SKM-1 (cell line): ENCODE measurements around the gene CCNL2.
"Not testable (repeated sequence)": the region's sequence is repeated elsewhere in the genome, so short reads cannot be mapped to it uniquely, and the experiment has no call there.

Experiments used
- DNase-seq: peaks from one replicate; lab custom pipeline; 2025; ENCODE audit not compliant: unreplicated experiment; lab: John Stamatoyannopoulos, UW

The CCNL2 gene

GRCh38 chr1:1374589-1374928, 24.6 kb downstream of the CCNL2 start:
- DNase-seq: no peak

DNA sequence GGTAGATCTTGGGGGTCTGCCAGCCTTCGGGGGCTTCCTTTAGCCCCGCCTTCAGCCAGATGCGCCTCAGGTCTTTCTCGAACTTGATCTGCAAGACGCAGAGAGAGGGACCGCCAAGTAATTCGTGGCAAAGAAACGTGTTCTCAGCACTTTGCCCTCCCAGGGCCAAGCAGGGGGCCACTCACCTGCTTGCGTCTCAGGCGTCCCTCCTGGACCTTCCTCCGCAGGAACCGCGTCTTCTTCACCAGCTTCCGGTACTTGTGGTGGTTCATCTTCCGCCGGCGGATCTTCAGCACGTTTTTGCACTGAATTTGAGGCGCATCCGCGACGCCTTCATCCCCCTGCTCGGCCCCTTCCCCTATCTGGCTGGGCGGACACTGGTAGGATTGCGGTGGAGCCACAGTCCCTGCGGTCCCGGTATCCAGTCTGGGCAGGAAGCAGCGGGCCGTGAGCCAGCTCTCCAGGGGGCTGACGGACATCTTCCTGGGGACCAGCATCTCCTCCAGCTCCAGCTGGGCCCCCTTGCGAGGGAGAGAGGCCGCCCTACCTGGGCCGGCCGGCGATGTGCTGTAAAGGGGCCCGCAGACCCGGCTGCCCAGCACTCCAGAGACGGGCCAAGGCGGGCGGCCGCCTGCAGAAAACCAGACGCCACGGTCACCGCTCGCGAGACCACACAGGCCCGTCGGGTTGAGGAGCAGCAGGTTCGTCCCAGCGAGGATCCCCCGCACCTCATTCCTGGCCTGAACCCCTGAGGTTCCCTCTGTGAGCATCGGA, 25.1 kb downstream of the CCNL2 start:
- DNase-seq: no peak

DNA sequence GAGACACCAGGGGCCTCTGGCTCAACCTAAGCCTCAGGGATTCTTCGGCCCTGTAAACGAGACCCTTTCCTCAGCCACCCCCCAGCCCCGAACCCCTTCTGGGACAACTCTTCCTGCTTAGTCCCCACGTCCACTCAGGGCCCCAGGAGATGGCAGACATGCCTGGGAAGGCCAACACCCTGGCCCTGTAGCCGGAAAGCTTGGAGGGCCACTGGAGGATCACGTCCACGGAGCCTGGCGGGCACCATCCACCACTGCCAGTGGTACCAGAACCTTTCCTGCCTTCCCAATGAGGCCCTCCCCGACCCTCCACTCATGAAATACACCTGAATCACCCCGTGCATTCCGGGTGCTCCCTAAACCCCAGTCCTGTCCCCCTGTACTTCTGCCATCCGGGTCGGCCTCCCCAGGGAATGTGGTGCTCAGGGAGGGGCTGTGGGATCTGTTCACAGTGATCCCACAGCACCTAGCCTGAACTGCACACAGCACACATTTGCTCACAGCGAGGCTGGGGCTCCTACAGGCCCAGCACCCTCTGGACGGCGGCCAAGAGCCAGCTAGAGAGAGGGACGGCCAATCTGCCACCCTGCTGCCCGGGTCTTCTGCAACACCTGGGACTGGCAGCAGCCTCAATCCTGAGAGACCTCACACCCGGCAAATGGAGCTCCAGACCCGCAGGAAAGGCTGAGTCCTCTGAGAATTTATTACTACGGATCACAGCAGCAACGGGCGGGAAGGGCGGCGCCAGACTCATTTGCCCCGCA, 25.9 kb downstream of the CCNL2 start:
- no peak for DNase-seq

DNA sequence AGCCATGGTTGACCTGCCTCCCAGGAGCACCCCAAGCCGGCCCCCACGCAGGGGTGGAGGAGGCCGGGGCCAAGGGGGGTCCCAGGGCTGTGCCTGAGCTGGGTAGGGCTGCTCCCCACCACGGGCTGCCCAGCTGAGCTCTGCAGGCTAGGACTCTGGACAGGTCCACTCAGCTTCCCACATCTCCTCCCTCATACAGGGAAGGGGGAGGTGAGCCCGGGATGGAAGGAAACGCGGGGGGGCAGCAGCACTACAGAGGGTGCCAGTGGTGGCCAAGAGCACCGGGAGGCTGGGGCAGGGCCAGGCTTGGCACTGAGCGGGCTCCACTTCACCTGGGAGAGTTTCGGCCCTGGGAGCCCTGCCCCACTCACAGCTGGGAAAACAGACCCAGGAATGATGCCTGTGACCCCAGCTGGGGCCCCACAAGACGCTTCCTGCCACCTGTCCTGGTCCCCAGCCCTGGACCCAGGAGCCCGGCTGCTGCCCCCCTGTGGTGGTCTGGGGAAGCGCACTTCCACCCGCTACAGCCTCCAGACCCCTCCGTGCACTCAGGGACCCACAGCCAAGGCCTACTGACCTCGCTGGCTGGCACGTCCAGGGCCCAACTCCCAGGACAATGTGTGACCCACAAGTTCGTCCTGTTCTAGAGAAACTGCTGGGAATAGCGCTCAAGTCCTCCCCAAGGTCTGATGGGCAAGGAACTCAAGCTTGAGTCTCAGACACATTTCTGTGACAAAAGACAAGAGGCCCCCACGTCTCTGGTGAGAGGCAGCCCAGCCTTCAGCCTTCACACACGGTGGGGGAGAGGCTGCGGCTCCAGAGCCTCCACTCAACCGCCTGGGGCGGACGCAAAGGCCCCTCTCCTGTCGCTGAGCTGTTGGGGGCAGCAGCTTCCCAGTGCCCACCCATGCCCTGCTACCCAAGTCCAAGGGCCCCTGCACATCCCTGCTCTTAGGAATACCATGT, 27.1 kb downstream of the CCNL2 start:
- DNase-seq: no peak

DNA sequence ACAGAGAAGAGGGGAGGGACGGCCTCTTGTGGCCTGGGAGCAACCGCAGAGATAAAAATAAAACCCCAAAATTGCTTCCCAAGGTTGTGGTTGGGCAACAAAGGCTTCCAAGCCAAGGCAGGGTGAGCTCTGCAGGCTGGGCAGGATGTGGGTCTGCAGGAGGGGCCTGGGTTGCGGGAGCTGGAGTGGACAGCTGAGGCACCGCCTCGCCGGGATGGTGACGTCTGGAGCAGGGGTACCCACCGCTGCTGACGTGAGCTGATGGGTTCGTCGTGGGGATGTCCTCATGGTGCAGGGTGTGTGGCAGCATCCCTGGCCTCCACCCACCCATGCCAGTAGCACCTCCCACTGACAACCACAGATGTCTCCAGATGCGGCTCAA, 27.8 kb downstream of the CCNL2 start:
- DNase-seq: peak; percentile 73

GRCh38 chr1:1370771-1371300, 28.3 kb downstream of the CCNL2 start:
- no peak for DNase-seq

GRCh38 chr1:1370094-1370493, 29.0 kb downstream of the CCNL2 start:
- DNase-seq: not testable (repeated sequence)

GRCh38 chr1:1367315-1367714, 31.8 kb downstream of the CCNL2 start:
- DNase-seq: no peak

DNA sequence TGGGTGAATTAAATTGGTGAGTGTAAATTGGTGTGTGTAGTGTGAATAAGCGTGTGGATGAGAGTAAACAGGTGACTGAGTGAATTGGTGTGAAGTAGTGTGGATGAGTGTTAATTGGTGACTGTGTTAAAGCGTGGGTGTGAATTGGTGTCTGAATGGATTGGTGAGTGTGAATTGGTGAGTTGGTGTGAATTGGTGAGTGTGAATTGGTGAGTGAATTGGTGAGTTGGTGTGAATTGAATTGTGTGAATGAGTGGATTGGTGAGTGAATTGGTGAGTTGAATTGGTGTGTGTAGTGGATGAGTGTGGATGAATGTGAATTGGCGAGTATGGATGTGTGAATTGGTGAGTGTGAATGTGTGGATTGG, 32.5 kb downstream of the CCNL2 start:
- no peak for DNase-seq

DNA sequence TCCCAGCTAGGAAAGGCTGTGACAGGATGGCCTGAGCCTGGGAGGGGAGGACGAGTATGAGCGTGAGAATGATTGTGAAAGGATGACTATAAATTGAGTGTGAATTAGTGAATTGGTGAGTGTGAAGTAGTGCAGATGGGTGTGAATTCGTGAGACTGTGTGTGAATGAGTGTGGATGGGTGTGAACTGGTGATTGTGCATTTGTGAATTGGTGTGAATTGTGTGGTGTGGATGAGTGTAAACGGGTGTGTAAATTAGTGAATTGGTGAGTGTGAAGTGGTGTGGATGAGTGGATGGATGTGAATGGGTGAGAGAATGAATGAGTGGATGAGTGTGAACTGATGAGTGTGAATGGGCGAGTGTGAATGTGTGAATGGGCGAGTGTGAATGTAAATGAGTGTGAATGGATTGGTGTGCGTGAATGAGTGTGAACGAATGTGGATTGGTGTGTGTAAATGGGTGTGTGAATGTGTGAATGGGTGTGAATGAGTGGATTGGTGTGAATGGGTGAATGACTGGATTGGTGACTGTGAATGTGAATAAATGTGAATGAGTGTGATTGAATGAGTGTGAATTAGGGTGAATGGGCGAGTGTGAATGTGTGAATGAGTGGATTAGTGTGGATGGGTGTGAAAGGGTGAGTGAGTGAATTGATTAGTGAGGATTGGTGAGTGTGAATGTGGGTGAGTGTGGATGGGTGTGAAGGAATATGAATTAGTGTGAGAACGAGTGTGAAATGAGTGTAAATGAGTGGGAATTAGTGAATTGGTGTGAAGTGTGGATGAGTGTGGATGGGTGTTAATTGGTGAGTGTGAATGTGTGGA, 33.0 kb downstream of the CCNL2 start:
- DNase-seq: no peak

DNA sequence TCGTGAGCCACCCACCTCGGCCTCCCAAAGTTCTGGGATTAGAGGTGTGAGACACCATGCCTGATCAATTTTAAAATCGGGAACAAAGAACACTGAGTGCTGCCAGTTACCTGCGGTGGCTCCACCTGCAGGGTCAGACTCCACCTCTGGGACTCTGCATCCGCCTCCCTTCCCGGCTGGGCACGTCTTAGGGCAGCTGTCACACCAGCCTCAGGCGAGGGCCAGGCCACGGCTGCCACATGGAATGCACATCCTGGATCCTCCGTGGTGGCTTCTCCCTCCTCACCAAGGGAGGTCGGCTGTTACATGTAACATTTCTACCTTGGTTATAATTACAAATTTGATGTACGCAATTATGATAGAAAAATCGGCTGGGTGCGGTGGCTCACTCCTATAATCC, 34.9 kb downstream of the CCNL2 start:
- DNase-seq: no peak

GRCh38 chr1:1361982-1362423, 37.1 kb downstream of the CCNL2 start:
- DNase-seq: no peak

GRCh38 chr1:1361233-1361981, 37.7 kb downstream of the CCNL2 start:
- DNase-seq: no peak

DNA sequence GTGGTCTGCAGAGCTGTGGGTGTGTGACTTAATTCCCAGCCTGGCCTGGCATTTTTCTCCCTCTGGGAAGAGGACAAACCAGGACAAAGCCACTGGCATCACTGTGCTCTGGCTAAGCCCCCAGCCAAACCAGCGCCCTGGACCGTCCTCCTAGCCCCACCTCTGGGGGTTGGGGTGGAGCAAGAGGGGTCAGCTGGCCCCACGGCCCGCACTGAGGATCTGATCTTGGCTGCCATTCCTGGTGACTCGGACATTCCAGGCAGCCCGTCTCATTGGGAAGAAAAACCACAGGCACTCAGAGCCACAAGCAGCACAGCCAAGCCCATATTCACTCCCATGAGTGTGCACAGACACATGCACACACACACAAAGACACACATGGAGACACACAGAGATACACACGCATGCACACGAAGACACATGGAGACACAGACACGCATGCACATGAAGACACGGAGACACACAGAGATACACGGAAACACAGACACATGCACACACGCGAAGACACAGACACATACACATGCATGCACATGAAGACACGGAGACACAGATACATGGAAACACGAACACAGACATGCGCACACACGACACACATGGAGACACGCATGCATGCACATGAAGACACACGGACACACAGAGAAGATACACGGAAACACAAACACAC, 38.5 kb downstream of the CCNL2 start:
- DNase-seq: no peak

GRCh38 chr1:1359664-1360468, 39.3 kb downstream of the CCNL2 start:
- DNase-seq: no peak

DNA sequence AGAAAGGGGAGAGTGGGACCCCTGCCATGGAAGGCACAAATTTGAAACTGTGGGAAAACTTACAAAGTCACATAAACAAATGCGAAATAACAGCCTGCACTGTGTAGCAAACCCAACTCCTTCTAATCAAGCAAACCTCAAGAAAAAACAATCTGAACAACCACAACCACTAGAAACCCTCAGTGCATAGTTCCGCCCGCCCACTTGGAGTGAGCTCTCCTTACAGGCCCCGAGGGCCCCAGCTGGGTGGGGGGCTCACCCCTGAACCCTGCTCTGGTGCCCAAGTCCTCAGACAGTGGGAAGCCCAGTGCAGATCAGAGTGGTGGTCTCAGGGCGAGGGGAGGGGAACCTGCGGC, 39.8 kb downstream of the CCNL2 start:
- DNase-seq: no peak

GRCh38 chr1:1358433-1359271, 40.5 kb downstream of the CCNL2 start, which contains the start of gene MXRA8:
TSS of gene MXRA8 (minus strand) at chr1:1358555. CDS start at chr1:1358504, 51 bp downstream.
- no peak for DNase-seq
